HAP-1 (cell line): Measurements from ENCODE around the gene IGSF9.
A peak's percentile ranks its signal among the peaks of the same experiment; 100 is the strongest.

Source experiments
- DNase-seq, 2 experiments: peaks; one replicate each; pipeline ENCODE4 v3.0.0-alpha.2; 2016 to 2020; ENCODE audit warnings: low spot score in 2 of 2
- H3K27me3 ChIP-seq: fragments of 250-450 bp; sonication (Bioruptor Pico); 2 replicates; pipeline ENCODE4 v1.5.1; 2020; ENCODE audit warnings: low read depth, mild to moderate bottlenecking, moderate library complexity
- H3K36me3 ChIP-seq: fragments of 250-450 bp; sonication (Bioruptor Pico); replicated peaks from 2 replicates; pipeline ENCODE4 v1.5.1; 2020; ENCODE audit warnings: mild to moderate bottlenecking
- H3K4me1 ChIP-seq: fragments of 250-450 bp; sonication (Bioruptor Pico); 2 replicates; pipeline ENCODE4 v1.5.1; 2020; ENCODE audit warnings: mild to moderate bottlenecking
- H3K4me3 ChIP-seq: fragments of 250-450 bp; sonication (Bioruptor Pico); 2 replicates; pipeline ENCODE4 v1.5.1; 2020; ENCODE audit warnings: mild to moderate bottlenecking, moderate library complexity
- H3K9me3 ChIP-seq: fragments of 250-450 bp; sonication (Bioruptor Pico); 2 replicates; pipeline ENCODE4 v1.5.1; 2020; ENCODE audit warnings: mild to moderate bottlenecking, moderate library complexity
- in situ Hi-C: fragments of 300-500 bp; cut with MboI; formaldehyde crosslinking; loops from 3 replicates; pipeline ENCODE4 v1.14.3; 2020; ENCODE audit warnings: low sequenced_read_pairs, inconsistent platforms, mixed read lengths

IGSF9 gene

GRCh38 chr1:159945483-159946241 is at the start of gene IGSF9:
TSS of gene IGSF9 (minus strand) at chr1:159945613. CDS start at chr1:159943454, 2,159 bp downstream.
- Histone ChIP-seq H3K4me3 (peak within 1 kb of the TSS; percentile 43), H3K36me3 (no peaks in the 10 kb centered on the region), H3K4me1 (peaks cover 14% of the 10 kb centered on the region), H3K9me3 (no peaks in the 10 kb centered on the region), H3K27me3 (no peaks in the 10 kb centered on the region)
- in situ Hi-C loops: loop anchor here (25.0 kb wide), 2 partner anchors 292 to 417 kb away; partner anchors contain the start of gene NHLH1
- DNase-seq: peak; percentile 89 to 96

- in situ Hi-C loops: no loop called here
- Histone ChIP-seq H3K9me3 (no peaks in the 10 kb centered on the region), H3K4me1 (no peaks in the 10 kb centered on the region), H3K36me3 (no peaks in the 10 kb centered on the region), H3K27me3 (peaks cover 7% of the 10 kb centered on the region), H3K4me3 (no peak overlapping the region)
- no peak for DNase-seq
Observed at GRCh38 chr1:159994896-159995295, 49.5 kb upstream of the IGSF9 start.

- no peaks in the 10 kb centered on the region for H3K4me1 ChIP-seq
- in situ Hi-C loops: no loop called here
- H3K4me3 ChIP-seq: no peak overlapping the region
- H3K9me3 ChIP-seq: no peaks in the 10 kb centered on the region
- H3K36me3 ChIP-seq: no peaks in the 10 kb centered on the region
- peak in 1 of 2 experiments; percentile 20 for DNase-seq
- peaks cover 7% of the 10 kb centered on the region for H3K27me3 ChIP-seq
Observed at GRCh38 chr1:159993911-159994310, 48.5 kb upstream of the IGSF9 start.

- peaks cover 7% of the 10 kb centered on the region; the same call in 1 of the 2 replicates for H3K27me3 ChIP-seq
- no peaks in the 10 kb centered on the region for H3K4me1 ChIP-seq
- H3K4me3 ChIP-seq: no peak overlapping the region
- in situ Hi-C loops: no loop called here
- H3K36me3 ChIP-seq: no peaks in the 10 kb centered on the region
- H3K9me3 ChIP-seq: no peaks in the 10 kb centered on the region
- no peak for DNase-seq
Observed at GRCh38 chr1:159992161-159992560, 46.7 kb upstream of the IGSF9 start.

- in situ Hi-C loops: no loop called here
- no peaks in the 10 kb centered on the region for H3K9me3 ChIP-seq
- no peaks in the 10 kb centered on the region for H3K36me3 ChIP-seq
- no peaks in the 10 kb centered on the region for H3K4me1 ChIP-seq
- no peak overlapping the region for H3K4me3 ChIP-seq
- peaks cover 7% of the 10 kb centered on the region; the same call in 1 of the 2 replicates for H3K27me3 ChIP-seq
- DNase-seq: no peak
Observed at GRCh38 chr1:159991513-159991912, 46.1 kb upstream of the IGSF9 start.

- no peak for DNase-seq
- in situ Hi-C loops: no loop called here
- H3K27me3 ChIP-seq: peaks cover 4% of the 10 kb centered on the region; the same call in 1 of the 2 replicates
- no peaks in the 10 kb centered on the region for H3K4me1 ChIP-seq
- no peaks in the 10 kb centered on the region for H3K9me3 ChIP-seq
- no peak overlapping the region for H3K4me3 ChIP-seq
- no peaks in the 10 kb centered on the region for H3K36me3 ChIP-seq
Observed at GRCh38 chr1:159990005-159990404, 44.6 kb upstream of the IGSF9 start.

GRCh38 chr1:159989581-159989980 is 44.2 kb upstream of the IGSF9 start:
- H3K4me1 ChIP-seq: no peaks in the 10 kb centered on the region
- in situ Hi-C loops: no loop called here
- no peaks in the 10 kb centered on the region for H3K9me3 ChIP-seq
- no peaks in the 10 kb centered on the region for H3K36me3 ChIP-seq
- H3K4me3 ChIP-seq: no peak overlapping the region
- peaks cover 4% of the 10 kb centered on the region; the same call in 1 of the 2 replicates for H3K27me3 ChIP-seq
- no peak for DNase-seq

- Histone ChIP-seq H3K9me3 (no peaks in the 10 kb centered on the region), H3K27me3 (peaks cover 10% of the 10 kb centered on the region; the same call in 1 of the 2 replicates), H3K4me3 (no peak overlapping the region), H3K36me3 (no peaks in the 10 kb centered on the region), H3K4me1 (no peaks in the 10 kb centered on the region)
- no peak for DNase-seq
- in situ Hi-C loops: no loop called here
Observed at GRCh38 chr1:159988006-159988405, 42.6 kb upstream of the IGSF9 start.

- in situ Hi-C loops: no loop called here
- Histone ChIP-seq H3K9me3 (no peaks in the 10 kb centered on the region), H3K4me3 (no peak overlapping the region), H3K36me3 (no peaks in the 10 kb centered on the region), H3K27me3 (peaks cover 13% of the 10 kb centered on the region; the same call in 1 of the 2 replicates), H3K4me1 (no peaks in the 10 kb centered on the region)
- no peak for DNase-seq
Observed at GRCh38 chr1:159987186-159987585, 41.8 kb upstream of the IGSF9 start.

GRCh38 chr1:159986531-159986930 is 41.1 kb upstream of the IGSF9 start:
- Histone ChIP-seq H3K36me3 (no peaks in the 10 kb centered on the region), H3K27me3 (peaks cover 13% of the 10 kb centered on the region; the same call in 1 of the 2 replicates), H3K9me3 (no peaks in the 10 kb centered on the region), H3K4me3 (no peak overlapping the region), H3K4me1 (no peaks in the 10 kb centered on the region)
- in situ Hi-C loops: no loop called here
- no peak for DNase-seq

- H3K9me3 ChIP-seq: no peaks in the 10 kb centered on the region
- in situ Hi-C loops: no loop called here
- H3K27me3 ChIP-seq: peaks cover 8% of the 10 kb centered on the region; the same call in 1 of the 2 replicates
- no peak overlapping the region for H3K4me3 ChIP-seq
- no peaks in the 10 kb centered on the region for H3K4me1 ChIP-seq
- no peaks in the 10 kb centered on the region for H3K36me3 ChIP-seq
- DNase-seq: no peak
Observed at GRCh38 chr1:159986093-159986492, 40.7 kb upstream of the IGSF9 start.

- in situ Hi-C loops: no loop called here
- H3K36me3 ChIP-seq: no peaks in the 10 kb centered on the region
- DNase-seq: no peak
- 0 out of 2 replicates have a peak, but pooled peaks cover 8% of the 10 kb centered on the region for H3K27me3 ChIP-seq
- H3K9me3 ChIP-seq: no peaks in the 10 kb centered on the region
- no peaks in the 10 kb centered on the region for H3K4me1 ChIP-seq
- no peak overlapping the region for H3K4me3 ChIP-seq
Observed at GRCh38 chr1:159985473-159985872, 40.1 kb upstream of the IGSF9 start.

- H3K4me3 ChIP-seq: no peak overlapping the region
- no peaks in the 10 kb centered on the region for H3K4me1 ChIP-seq
- H3K9me3 ChIP-seq: no peaks in the 10 kb centered on the region
- H3K27me3 ChIP-seq: peaks cover 19% of the 10 kb centered on the region
- in situ Hi-C loops: no loop called here
- no peaks in the 10 kb centered on the region for H3K36me3 ChIP-seq
- no peak for DNase-seq
Observed at GRCh38 chr1:159983681-159984080, 38.3 kb upstream of the IGSF9 start.

GRCh38 chr1:159982280-159982679 is 36.9 kb upstream of the IGSF9 start:
- no peak for DNase-seq
- Histone ChIP-seq H3K27me3 (peaks cover 19% of the 10 kb centered on the region), H3K4me3 (no peak overlapping the region), H3K36me3 (no peaks in the 10 kb centered on the region), H3K4me1 (no peaks in the 10 kb centered on the region), H3K9me3 (no peaks in the 10 kb centered on the region)
- in situ Hi-C loops: no loop called here
